ENCODE results near the gene PRKCD. TPM values are rescaled to one million over a fixed set of nuclear protein-coding genes. Genes with fewer than 3 reads are reported as not detected.
"Not testable (repeated sequence)": the region's sequence is repeated elsewhere in the genome, so short reads cannot be mapped to it uniquely, and the experiment has no call there.

The PRKCD gene
- total RNA-seq, 1 donor from 2014 or later, result 19.6 TPM

DNA sequence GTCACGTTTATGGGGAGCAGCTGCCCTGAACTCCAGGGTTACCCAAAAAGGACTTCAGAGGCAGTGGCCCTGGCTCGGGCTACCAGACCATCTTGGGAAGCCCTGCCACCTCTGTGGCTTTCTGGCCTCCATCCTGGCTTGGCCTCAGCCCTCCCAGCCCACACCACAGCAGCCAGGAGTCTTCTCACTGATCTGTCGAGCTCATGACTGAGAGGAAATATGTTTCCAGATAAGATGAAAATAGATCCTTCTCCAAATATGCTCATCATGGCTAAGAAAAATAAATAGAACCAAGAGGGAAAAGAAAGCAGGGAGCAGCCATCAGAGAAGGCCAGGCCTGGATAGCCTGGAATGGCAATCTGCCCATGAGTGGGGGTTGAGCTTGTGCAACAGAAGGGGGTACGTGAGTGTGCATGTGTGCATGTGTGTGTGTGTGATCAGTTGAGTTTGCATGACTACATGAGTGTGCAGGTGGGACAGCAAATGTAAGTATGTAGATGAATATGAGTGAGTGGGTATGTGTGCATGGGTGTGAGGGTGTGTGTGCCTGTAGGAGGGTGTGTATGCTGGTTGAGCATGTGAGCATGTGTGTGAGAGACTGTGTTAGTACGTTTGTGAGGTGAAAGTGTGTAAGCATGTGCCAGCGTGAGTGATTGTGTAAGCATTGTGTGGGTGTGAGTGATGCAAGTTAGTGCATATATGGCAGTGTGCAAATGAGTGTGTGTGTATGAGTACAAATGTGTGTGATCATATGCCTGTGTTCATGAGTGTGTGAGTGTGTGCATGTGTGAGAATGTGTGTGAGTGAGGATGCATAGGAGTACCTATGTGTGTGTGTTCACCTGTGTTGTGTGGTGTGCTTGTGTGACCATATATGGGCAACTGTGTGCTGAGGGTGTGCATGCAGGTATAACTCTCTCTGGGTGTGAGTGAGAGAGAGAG lies 20.8 kb upstream of the PRKCD start:
- intact Hi-C loops (cut with micrococcal nuclease), result no loop called here

DNA sequence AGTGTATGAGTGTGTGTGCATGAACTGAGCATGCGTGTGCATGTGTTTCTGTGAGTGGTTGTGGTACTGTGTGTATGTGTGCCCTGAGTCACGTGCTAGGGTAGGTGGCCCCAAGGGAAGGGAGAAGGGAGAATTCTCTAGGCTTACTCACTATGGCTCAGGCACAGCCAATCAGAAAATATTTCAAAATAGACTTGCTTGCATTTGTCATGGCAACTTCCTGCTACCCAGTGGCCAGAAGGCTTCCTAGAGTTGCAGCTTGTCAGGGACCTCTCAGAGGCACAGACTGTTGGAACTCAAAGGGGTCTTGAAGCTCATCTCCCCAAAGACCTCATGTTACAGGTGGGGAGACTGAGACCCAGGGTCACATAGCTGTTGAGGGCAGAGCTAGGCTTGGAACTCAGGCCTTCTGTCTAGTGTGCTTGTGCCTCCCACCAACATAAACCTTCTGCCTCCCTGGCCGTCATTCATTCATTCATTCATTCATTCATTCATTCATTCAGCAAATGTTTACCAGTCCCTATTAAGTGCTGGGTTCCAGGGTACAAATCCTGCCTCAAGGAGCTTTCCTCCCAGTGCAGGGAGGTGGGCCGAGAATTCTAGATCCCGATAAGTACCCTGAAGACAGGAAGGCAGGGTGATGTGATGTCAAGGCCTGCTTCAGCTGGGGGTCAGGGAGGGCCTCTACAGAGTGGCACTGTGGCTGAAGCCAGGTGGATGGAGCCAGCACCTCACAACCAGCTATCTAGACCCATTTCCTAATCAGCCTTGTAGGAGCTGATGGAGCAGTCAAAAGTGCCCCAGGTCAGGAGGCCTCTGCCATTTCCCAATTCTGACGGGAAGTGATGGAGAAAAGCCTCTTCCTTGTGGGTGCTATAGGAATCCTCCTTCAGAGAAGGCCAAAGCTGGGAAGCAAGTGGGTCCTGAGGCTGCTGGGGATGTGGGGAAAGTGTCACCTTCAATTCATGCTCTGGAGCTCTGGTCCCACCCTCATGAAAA lies 19.9 kb upstream of the PRKCD start:
- intact Hi-C loops (cut with micrococcal nuclease), result no loop called here

- intact Hi-C loops (cut with micrococcal nuclease), result no loop called here
These were observed 18.0 kb upstream of the PRKCD start for GRCh38 chr3:53142986-53143385.

DNA sequence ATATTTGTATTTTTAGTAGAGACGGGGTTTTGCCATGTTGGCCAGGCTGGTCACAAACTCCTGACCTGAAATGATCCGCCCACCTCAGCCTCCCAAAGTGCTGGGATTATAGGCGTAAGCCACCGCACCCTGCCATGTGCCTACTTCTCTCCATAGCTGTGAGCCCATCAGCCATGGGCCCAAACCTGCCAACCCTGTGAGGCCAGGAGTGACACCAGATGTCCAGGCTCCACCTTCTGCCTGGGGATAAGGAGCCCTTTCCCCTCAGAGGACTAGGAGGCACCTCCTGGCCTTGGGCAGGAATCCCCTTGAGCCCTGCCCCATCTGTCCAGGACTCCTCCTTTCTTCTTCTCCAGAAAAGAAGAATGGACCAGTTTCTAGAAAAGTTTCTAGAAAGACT lies 16.6 kb upstream of the PRKCD start:
- intact Hi-C loops (cut with micrococcal nuclease), result no loop called here

GRCh38 chr3:53144862-53145712 lies 15.9 kb upstream of the PRKCD start:
- intact Hi-C loops (cut with micrococcal nuclease), result no loop called here

DNA sequence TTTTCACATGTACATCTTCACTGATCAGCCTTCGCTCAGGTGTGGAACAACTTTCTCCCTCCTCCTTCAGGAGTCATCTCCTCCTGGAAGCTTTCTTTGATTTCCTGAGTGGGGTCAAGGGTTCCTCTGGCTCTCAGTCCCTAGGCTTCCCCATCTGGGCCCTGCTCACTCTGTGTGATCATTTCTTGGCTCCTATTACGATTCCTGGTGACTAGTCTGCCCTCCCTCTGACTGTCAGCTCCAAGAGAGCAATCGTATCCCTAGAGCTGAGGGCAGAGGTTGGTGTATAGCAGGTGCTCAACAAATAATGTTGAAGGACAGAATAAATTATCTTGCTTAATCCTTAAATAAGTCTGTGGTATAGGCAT lies 15.3 kb upstream of the PRKCD start:
- intact Hi-C loops (cut with micrococcal nuclease), result no loop called here

GRCh38 chr3:53146319-53146891 lies 14.6 kb upstream of the PRKCD start:
- intact Hi-C loops (cut with micrococcal nuclease), result no loop called here

- intact Hi-C loops (cut with micrococcal nuclease), result no loop called here
These were observed 13.7 kb upstream of the PRKCD start for GRCh38 chr3:53147151-53147902.

- intact Hi-C loops (cut with micrococcal nuclease), result no loop called here
These were observed 13.1 kb upstream of the PRKCD start for GRCh38 chr3:53147903-53148400.

DNA sequence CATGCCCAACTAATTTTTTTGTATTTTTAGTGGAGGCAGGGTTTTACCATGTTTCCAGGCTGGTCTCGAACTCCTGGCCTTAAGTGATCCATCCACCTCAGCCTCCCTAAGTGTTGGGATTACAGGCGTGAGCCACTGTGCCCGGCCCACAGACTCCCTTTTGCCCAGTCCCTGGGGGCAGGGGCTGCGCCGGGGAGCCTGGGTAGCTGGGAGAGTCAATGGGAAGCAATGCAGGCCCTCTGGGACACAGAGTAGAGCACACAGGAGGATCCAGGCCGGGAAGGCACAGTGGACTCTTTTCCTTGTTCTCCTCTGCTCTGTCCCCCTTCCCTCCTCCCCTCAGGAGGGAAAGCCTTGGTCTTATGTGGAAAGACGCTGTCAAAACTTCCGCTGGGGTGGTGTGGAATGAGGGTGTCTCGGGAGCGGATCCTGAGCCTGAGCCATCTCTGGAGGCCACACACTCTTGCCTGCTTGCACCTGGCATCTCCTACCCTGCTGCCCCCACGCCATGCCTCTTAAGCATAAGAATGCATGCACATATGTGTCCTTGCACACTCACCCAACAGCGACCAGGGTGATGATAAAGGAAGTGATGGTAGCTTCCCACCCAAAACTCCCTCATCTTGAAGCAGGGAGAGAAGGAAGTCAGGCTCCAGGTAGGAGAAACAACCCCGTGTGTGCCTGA lies 11.9 kb upstream of the PRKCD start:
- intact Hi-C loops (cut with micrococcal nuclease), result no loop called here

DNA sequence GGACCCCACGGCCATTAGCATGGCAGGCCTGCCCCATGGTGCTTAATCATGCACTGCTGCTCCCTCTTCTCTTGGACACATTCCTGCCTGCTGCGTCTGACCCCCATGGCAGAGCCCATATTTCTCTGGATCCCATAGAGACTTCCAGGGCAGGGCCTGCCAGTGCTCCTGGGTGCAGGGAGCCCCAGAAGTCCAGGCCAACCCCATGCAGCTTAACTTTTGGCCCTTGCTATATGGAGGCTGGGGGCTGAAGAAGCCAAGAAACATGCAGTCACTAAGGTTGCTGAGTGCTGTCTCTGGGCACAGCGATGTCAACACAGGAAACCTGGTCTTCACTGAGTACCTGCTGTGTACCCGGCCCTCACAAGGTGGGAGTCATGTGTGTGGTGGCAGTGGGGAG lies 11.3 kb upstream of the PRKCD start:
- intact Hi-C loops (cut with micrococcal nuclease), result no loop called here

DNA sequence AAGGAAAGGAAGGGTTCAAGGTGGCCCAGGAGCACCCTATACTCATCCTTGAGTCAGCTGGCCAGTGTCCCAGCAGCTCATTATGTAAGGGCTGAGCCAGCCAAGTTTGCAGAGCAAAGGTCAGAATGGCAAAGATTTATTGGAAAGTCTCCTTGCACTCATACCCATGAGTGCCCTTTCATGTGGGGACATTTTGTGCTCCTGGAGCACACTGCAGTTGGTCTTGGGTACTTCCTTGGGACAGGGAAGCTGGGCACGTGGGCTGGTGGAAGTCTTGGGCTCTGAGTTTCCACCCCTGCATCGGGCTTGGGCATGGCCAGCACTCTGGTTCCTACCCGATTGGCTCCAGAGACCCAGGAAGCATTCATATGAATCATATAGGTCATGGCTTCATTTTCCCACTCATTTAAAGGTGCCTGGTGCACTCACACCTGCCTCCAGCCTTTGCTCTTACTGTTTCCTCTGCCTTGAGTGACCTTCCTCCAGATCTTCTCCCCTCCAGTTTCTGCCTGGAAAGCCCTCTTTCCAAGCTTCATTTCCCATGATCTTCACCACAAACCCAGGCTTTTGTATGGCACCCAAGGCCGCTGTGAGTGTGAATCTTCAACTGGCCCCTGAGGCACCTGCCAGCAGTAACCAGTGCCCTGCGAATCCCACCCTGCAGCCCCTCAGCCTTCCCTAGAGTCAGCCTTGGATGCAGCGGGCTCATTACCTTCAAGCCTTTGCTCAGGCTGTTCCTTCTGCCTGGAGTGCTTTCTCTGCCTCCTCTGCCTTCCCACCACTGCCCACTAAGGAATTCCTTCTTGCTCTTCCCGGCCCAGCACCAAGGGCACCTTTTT lies 10.5 kb upstream of the PRKCD start:
- intact Hi-C loops (cut with micrococcal nuclease), result no loop called here

- intact Hi-C loops (cut with micrococcal nuclease), result not testable (repeated sequence)
These were observed 9.9 kb upstream of the PRKCD start for GRCh38 chr3:53151086-53151438.

- intact Hi-C loops (cut with micrococcal nuclease), result no loop called here
These were observed 9.5 kb upstream of the PRKCD start for GRCh38 chr3:53151465-53151864.

- intact Hi-C loops (cut with micrococcal nuclease), result no loop called here
These were observed 8.9 kb upstream of the PRKCD start for GRCh38 chr3:53151870-53152660.

GRCh38 chr3:53153264-53153823 lies 7.7 kb upstream of the PRKCD start:
- intact Hi-C loops (cut with micrococcal nuclease), result no loop called here

GRCh38 chr3:53153980-53154379 lies 7.0 kb upstream of the PRKCD start:
- intact Hi-C loops (cut with micrococcal nuclease), result no loop called here

Data from T-helper 2 cell treated with Interferon-gamma antibody and Interleukin-4, amounts not matched to agents 100 ng/mL and 5 ng/mL, for 36 hours (primary cell).